ENCODE measurements around the gene ZFP42.
"Not testable (repeated sequence)": the region's sequence is repeated elsewhere in the genome, so short reads cannot be mapped to it uniquely, and the experiment has no call there.

Gene ZFP42

GRCh38 chr4:188023682-188024081, 28.1 kb downstream of the ZFP42 start:
- no peak for DNase-seq

GRCh38 chr4:188025476-188025875, 29.9 kb downstream of the ZFP42 start:
- DNase-seq, result no peak

GRCh38 chr4:188029114-188029513, 33.5 kb downstream of the ZFP42 start:
- DNase-seq, result no peak

- no peak for DNase-seq
Measured at GRCh38 chr4:188030401-188030800, 34.8 kb downstream of the ZFP42 start.

- no peak for DNase-seq
Measured at GRCh38 chr4:188031751-188032150, 36.2 kb downstream of the ZFP42 start.

GRCh38 chr4:188032170-188032569, 36.6 kb downstream of the ZFP42 start:
- DNase-seq, result no peak

DNA sequence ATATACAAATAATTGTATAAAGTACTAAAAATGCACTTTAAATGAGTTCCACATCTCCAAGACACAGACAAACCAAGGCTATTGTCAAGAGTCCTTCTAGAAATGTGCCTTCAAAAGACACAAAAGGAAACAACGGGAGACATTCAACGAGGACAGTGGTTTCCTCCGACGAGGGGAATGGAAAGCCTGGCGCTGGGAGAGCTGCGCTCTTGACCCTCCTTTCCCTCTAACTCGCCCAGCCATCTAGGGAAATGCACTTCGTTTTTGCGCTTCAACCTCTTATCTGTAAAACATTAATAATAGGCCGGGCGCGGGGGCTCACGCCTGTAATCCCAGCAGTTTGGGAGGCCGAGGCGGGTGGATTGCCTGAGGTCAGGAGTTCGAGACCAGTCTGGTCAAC, 37.0 kb downstream of the ZFP42 start:
- DNase-seq, result no peak

DNA sequence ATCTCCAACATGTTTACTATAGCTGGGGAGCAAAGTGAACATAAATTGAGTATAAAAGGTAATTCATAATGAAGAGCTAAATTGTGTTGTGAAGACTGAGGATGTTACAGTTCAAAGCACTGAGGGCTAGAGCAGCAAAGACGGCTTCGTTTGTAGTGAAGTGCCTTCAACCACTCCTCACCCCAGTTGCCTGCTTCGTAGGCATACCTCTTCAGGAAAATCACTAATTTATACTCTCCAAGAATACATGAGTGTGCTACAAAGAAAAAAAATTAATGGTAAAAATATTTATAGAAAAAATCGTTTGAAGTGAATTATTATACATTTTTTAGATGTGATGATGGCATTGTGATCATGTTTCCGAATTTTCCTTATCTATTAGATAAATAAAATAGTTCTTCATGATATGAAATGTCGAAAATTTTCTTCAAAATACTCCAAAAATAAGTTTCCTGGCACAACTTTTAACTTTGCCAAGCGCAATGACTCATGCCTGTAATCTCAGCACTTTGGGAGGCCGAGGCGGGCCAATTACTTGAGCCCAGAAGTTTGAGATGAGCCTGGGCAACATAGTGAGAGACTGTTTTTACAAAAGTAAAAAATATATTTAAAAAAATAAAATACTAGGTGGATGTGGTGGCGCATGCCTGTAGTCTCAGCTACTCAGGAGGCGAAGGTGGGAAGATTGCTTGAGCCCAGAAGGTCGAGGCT, 41.6 kb downstream of the ZFP42 start:
- DNase-seq, result no peak

DNA sequence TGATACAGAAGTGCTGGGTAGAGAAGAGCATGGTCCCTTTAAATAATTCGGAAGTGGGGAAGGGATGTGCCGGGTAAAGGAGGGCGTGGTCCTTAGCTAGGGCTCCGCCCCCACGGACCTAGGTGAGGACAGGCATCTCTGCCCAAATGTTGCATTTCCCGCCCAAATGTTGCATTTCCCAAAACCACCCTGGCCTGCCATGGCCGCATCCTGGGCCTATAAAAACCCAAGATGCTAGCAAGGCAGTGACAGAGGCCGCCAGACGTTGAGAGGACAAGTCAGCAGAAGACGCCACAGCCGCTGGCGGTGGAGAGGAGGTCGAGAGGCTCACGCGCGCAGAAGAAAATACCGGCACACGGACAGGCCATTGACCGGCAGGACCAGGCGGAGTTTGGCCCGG, 46.1 kb downstream of the ZFP42 start:
- DNase-seq, result no peak

- DNase-seq, result no peak
Measured at GRCh38 chr4:188042191-188042590, 46.6 kb downstream of the ZFP42 start.

- no peak for DNase-seq
Measured at GRCh38 chr4:188043154-188043553, 47.6 kb downstream of the ZFP42 start.

GRCh38 chr4:188045461-188045860, 49.9 kb downstream of the ZFP42 start:
- not testable (repeated sequence) for DNase-seq

- DNase-seq, result no peak
Measured at GRCh38 chr4:188046657-188047056, 51.1 kb downstream of the ZFP42 start.

GRCh38 chr4:188053302-188053701, 57.7 kb downstream of the ZFP42 start:
- DNase-seq, result no peak

Data from OCI-M1 (cell line).